ENCODE results near the gene SLC39A10.

SLC39A10 gene

GRCh38 chr2:195741191-195741590, 84.2 kb downstream of the SLC39A10 start:
- H3K9me3 ChIP-seq, result no peaks in the 10 kb centered on the region
- H3K4me3 ChIP-seq (ENCODE audit: low read depth in 1 of 2, low read length in 1 of 2), result no peak overlapping the region
- no peak for TF ChIP-seq CTCF (IDR thresholded peaks at IDR 0.05)
- no peaks in the 10 kb centered on the region for H3K36me3 ChIP-seq
- no peaks in the 10 kb centered on the region for H3K27me3 ChIP-seq
- no peak overlapping the region for H3K27ac ChIP-seq
- H3K4me1 ChIP-seq (ENCODE audit: control insufficient read depth in 1 of 2, insufficient read depth in 1 of 2, low read depth in 1 of 2, low read length in 1 of 2), result no peaks in the 10 kb centered on the region

- no peak overlapping the region for H3K4me3 ChIP-seq (ENCODE audit: low read depth in 1 of 2, low read length in 1 of 2)
- H3K27ac ChIP-seq, result no peak overlapping the region
- no peaks in the 10 kb centered on the region for H3K9me3 ChIP-seq
- H3K27me3 ChIP-seq, result no peaks in the 10 kb centered on the region
- TF ChIP-seq CTCF (IDR thresholded peaks at IDR 0.05), result no peak
- no peaks in the 10 kb centered on the region for H3K36me3 ChIP-seq
- no peaks in the 10 kb centered on the region for H3K4me1 ChIP-seq (ENCODE audit: control insufficient read depth in 1 of 2, insufficient read depth in 1 of 2, low read depth in 1 of 2, low read length in 1 of 2)
Observed at GRCh38 chr2:195756218-195756942, 99.4 kb downstream of the SLC39A10 start.

- H3K27ac ChIP-seq, result no peak overlapping the region
- H3K36me3 ChIP-seq, result no peaks in the 10 kb centered on the region
- H3K27me3 ChIP-seq, result no peaks in the 10 kb centered on the region
- no peaks in the 10 kb centered on the region for H3K4me1 ChIP-seq (ENCODE audit: control insufficient read depth in 1 of 2, insufficient read depth in 1 of 2, low read depth in 1 of 2, low read length in 1 of 2)
- TF ChIP-seq CTCF (IDR thresholded peaks at IDR 0.05), result no peak
- no peak overlapping the region for H3K4me3 ChIP-seq (ENCODE audit: low read depth in 1 of 2, low read length in 1 of 2)
- H3K9me3 ChIP-seq, result no peaks in the 10 kb centered on the region
Observed at GRCh38 chr2:195758846-195759245, 101.8 kb downstream of the SLC39A10 start.

GRCh38 chr2:195759877-195760276, 102.9 kb downstream of the SLC39A10 start:
- Histone ChIP-seq H3K4me3 (ENCODE audit: low read depth in 1 of 2, low read length in 1 of 2) (no peak overlapping the region), H3K27ac (no peak overlapping the region), H3K27me3 (no peaks in the 10 kb centered on the region), H3K9me3 (no peaks in the 10 kb centered on the region), H3K36me3 (no peaks in the 10 kb centered on the region), H3K4me1 (ENCODE audit: control insufficient read depth in 1 of 2, insufficient read depth in 1 of 2, low read depth in 1 of 2, low read length in 1 of 2) (no peaks in the 10 kb centered on the region)
- no peak for TF ChIP-seq CTCF (IDR thresholded peaks at IDR 0.05)

- H3K36me3 ChIP-seq, result no peaks in the 10 kb centered on the region
- no peak overlapping the region for H3K4me3 ChIP-seq (ENCODE audit: low read depth in 1 of 2, low read length in 1 of 2)
- H3K4me1 ChIP-seq (ENCODE audit: control insufficient read depth in 1 of 2, insufficient read depth in 1 of 2, low read depth in 1 of 2, low read length in 1 of 2), result no peaks in the 10 kb centered on the region
- H3K9me3 ChIP-seq, result no peaks in the 10 kb centered on the region
- no peak for TF ChIP-seq CTCF (IDR thresholded peaks at IDR 0.05)
- H3K27ac ChIP-seq, result no peak overlapping the region
- H3K27me3 ChIP-seq, result no peaks in the 10 kb centered on the region
Observed at GRCh38 chr2:195763866-195764265, 106.8 kb downstream of the SLC39A10 start.
